Activated T-helper 1 cell treated with anti-CD3 and anti-CD28 coated beads, Interleukin-12 subunit alpha, Interleukin-12 subunit beta, Interleukin-2, Interleukin-4 antibody, amounts not matched to agents 30 ng/mL and 10 ng/mL and 1 ng/mL, durations not matched to agents 14 hours and 24 hours and 36 hours (primary cell): ENCODE measurements around the gene KLHL24. TPM values are rescaled to one million over a fixed set of nuclear protein-coding genes. Genes with fewer than 3 reads are reported as not detected.
A peak's percentile ranks its signal among the peaks of the same experiment; 100 is the strongest.
"Not testable (repeated sequence)": the region's sequence is repeated elsewhere in the genome, so short reads cannot be mapped to it uniquely, and the experiment has no call there.

ENCODE experiments used
- DNase-seq: peaks from one replicate; pipeline ENCODE4 v3.0.0; 2021; ENCODE audit warnings: low spot score
- H3K27ac Mint-ChIP-seq: one replicate; pipeline ENCODE4 v1.8.0; 2021; ENCODE audit warnings: mild to moderate bottlenecking, mixed read lengths
- H3K27me3 Mint-ChIP-seq: one replicate; pipeline ENCODE4 v1.8.0; 2022; ENCODE audit warnings: mild to moderate bottlenecking, moderate library complexity, mixed read lengths; ENCODE audit not compliant: insufficient read depth
- H3K36me3 Mint-ChIP-seq: one replicate; pipeline ENCODE4 v1.8.0; 2021; ENCODE audit warnings: low read depth, mixed read lengths
- H3K4me1 Mint-ChIP-seq: one replicate; pipeline ENCODE4 v1.8.0; 2021; ENCODE audit warnings: low read depth, mixed read lengths
- H3K4me3 Mint-ChIP-seq: one replicate; pipeline ENCODE4 v1.8.0; 2021; ENCODE audit warnings: mild to moderate bottlenecking, moderate library complexity, mixed read lengths
- H3K9me3 Mint-ChIP-seq: one replicate; pipeline ENCODE4 v1.8.0; 2021; ENCODE audit warnings: mixed read lengths
- intact Hi-C: fragments of 100-400 bp; cut with micrococcal nuclease; formaldehyde crosslinking; loops from one replicate; pipeline ENCODE4 v1.15.1; 2024
- total RNA-seq: library from RNA; stranded (reverse); gene quantifications from 2 replicates; pipeline ENCODE4 v1.2.3, GENCODE V29; 2022

Gene KLHL24
- total RNA-seq, 1 donor from 2014 or later, result 8.7 TPM

- H3K27me3 Mint-ChIP-seq, result no peaks in the 10 kb centered on the region
- peak overlapping the region; percentile 92 for H3K4me3 Mint-ChIP-seq
- no peaks in the 10 kb centered on the region for H3K9me3 Mint-ChIP-seq
- H3K27ac Mint-ChIP-seq, result no peak overlapping the region
- peaks cover 24% of the 10 kb centered on the region for H3K4me1 Mint-ChIP-seq
- H3K36me3 Mint-ChIP-seq, result no peaks in the 10 kb centered on the region
- intact Hi-C loops, result loop anchor here (5.0 kb wide), 7 partner anchors 129 to 841 kb away; partner anchors contain the start of genes ABCF3, B3GNT5, CLCN2 and EIF2B5
- no peak for DNase-seq
Observed at GRCh38 chr3:183638101-183638852, 2.9 kb downstream of the KLHL24 start.

- H3K27me3 Mint-ChIP-seq, H3K36me3 Mint-ChIP-seq, H3K9me3 Mint-ChIP-seq, H3K4me3 Mint-ChIP-seq, intact Hi-C loops, H3K27ac Mint-ChIP-seq, DNase-seq: not testable (repeated sequence)
- peaks cover 15% of the 10 kb centered on the region for H3K4me1 Mint-ChIP-seq
Observed at GRCh38 chr3:183640635-183641034, 5.2 kb downstream of the KLHL24 start.

- peaks cover 3% of the 10 kb centered on the region for H3K36me3 Mint-ChIP-seq
- intact Hi-C loops, result no loop called here
- H3K4me3 Mint-ChIP-seq, result no peak overlapping the region
- H3K9me3 Mint-ChIP-seq, result no peaks in the 10 kb centered on the region
- no peak for DNase-seq
- no peak overlapping the region for H3K27ac Mint-ChIP-seq
- H3K27me3 Mint-ChIP-seq, result no peaks in the 10 kb centered on the region
- peaks cover 14% of the 10 kb centered on the region for H3K4me1 Mint-ChIP-seq
Observed at GRCh38 chr3:183641882-183642281, 6.5 kb downstream of the KLHL24 start.

GRCh38 chr3:183644244-183644643, 8.8 kb downstream of the KLHL24 start:
- Mint-ChIP-seq H3K4me1 (no peaks in the 10 kb centered on the region), H3K9me3 (no peaks in the 10 kb centered on the region), H3K36me3 (peaks cover 4% of the 10 kb centered on the region), H3K27ac (no peak overlapping the region), H3K27me3 (no peaks in the 10 kb centered on the region), H3K4me3 (no peak overlapping the region)
- intact Hi-C loops, result no loop called here
- DNase-seq, result no peak

- Mint-ChIP-seq H3K9me3 (peaks cover under 1% of the 10 kb centered on the region), H3K4me1 (no peaks in the 10 kb centered on the region), H3K36me3 (peaks cover 9% of the 10 kb centered on the region), H3K4me3 (no peak overlapping the region), H3K27me3 (no peaks in the 10 kb centered on the region), H3K27ac (no peak overlapping the region)
- intact Hi-C loops, result no loop called here
- no peak for DNase-seq
Observed at GRCh38 chr3:183645254-183645653, 9.8 kb downstream of the KLHL24 start.

DNA sequence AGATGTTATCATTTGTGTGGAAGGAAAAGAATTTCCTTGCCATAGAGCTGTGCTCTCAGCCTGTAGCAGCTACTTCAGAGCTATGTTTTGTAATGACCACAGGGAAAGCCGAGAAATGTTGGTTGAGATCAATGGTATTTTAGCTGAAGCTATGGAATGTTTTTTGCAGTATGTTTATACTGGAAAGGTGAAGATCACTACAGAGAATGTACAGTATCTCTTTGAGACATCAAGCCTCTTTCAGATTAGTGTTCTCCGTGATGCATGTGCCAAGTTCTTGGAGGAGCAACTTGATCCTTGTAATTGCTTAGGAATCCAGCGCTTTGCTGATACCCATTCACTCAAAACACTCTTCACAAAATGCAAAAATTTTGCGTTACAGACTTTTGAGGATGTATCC, 15.1 kb downstream of the KLHL24 start:
- Mint-ChIP-seq H3K27ac (no peak overlapping the region), H3K36me3 (peaks cover 26% of the 10 kb centered on the region), H3K4me1 (no peaks in the 10 kb centered on the region), H3K9me3 (peaks cover 37% of the 10 kb centered on the region), H3K27me3 (no peaks in the 10 kb centered on the region), H3K4me3 (no peak overlapping the region)
- DNase-seq, result no peak
- intact Hi-C loops, result no loop called here

GRCh38 chr3:183653209-183654064, 18.0 kb downstream of the KLHL24 start:
- peaks cover 34% of the 10 kb centered on the region for H3K36me3 Mint-ChIP-seq
- DNase-seq, result no peak
- H3K27ac Mint-ChIP-seq, result no peak overlapping the region
- H3K9me3 Mint-ChIP-seq, result peaks cover 48% of the 10 kb centered on the region
- H3K27me3 Mint-ChIP-seq, result no peaks in the 10 kb centered on the region
- intact Hi-C loops, result no loop called here
- H3K4me1 Mint-ChIP-seq, result no peaks in the 10 kb centered on the region
- no peak overlapping the region for H3K4me3 Mint-ChIP-seq

DNA sequence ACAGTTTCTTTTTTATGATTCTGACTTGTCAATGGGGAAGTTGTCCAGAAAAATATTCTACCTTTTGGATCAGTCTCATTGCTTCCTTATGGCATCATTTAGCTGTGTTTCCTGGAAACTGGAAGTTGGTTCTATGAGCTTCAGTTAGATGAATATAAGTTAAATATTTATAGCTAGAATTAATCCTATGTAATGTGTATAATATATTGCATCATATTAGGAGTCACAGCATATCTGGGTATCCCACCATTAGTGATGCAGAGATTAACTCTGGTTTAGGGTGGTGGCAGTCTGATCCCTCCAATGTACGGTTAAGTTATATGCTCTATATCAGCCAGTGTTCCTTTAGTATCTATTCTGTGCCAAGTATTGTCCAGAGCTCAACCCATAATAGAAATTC, 19.3 kb downstream of the KLHL24 start:
- no peak for DNase-seq
- intact Hi-C loops, result no loop called here
- Mint-ChIP-seq H3K4me1 (no peaks in the 10 kb centered on the region), H3K9me3 (peaks cover 48% of the 10 kb centered on the region), H3K27ac (no peak overlapping the region), H3K36me3 (peaks cover 33% of the 10 kb centered on the region), H3K4me3 (no peak overlapping the region), H3K27me3 (no peaks in the 10 kb centered on the region)

GRCh38 chr3:183662099-183662498, 26.7 kb downstream of the KLHL24 start:
- H3K27ac Mint-ChIP-seq, result no peak overlapping the region
- peaks cover 2% of the 10 kb centered on the region for H3K9me3 Mint-ChIP-seq
- H3K27me3 Mint-ChIP-seq, result no peaks in the 10 kb centered on the region
- intact Hi-C loops, result no loop called here
- H3K4me3 Mint-ChIP-seq, result no peak overlapping the region
- DNase-seq, result no peak
- no peaks in the 10 kb centered on the region for H3K4me1 Mint-ChIP-seq
- H3K36me3 Mint-ChIP-seq, result peaks cover 27% of the 10 kb centered on the region

DNA sequence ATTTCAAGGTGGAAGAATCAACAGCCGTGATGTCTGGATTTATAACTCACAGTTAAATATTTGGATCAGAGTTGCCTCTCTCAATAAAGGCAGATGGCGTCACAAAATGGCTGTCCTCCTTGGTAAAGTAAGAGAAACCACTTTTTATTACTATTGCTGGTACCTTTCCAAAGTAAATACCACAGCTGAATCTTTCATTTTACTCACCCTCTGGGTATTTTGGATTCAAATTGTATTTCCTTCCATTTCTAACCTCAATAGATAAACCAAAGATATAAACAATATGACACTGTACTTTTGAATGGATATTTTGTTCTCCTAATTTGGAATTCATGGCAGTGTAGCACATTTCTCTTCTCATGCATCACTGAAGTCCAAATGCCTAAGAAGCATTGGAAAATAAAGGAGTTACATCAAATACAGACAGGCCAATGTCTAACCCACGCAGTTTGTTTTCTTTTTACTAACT, 29.5 kb downstream of the KLHL24 start:
- intact Hi-C loops, result no loop called here
- H3K27ac Mint-ChIP-seq, result no peak overlapping the region
- no peaks in the 10 kb centered on the region for H3K27me3 Mint-ChIP-seq
- no peak for DNase-seq
- no peaks in the 10 kb centered on the region for H3K4me1 Mint-ChIP-seq
- H3K4me3 Mint-ChIP-seq, result no peak overlapping the region
- no peaks in the 10 kb centered on the region for H3K9me3 Mint-ChIP-seq
- peaks cover 25% of the 10 kb centered on the region for H3K36me3 Mint-ChIP-seq

- DNase-seq, result no peak
- intact Hi-C loops, result no loop called here
- Mint-ChIP-seq H3K27ac (no peak overlapping the region), H3K36me3 (peaks cover 9% of the 10 kb centered on the region), H3K4me1 (no peaks in the 10 kb centered on the region), H3K4me3 (no peak overlapping the region), H3K9me3 (no peaks in the 10 kb centered on the region), H3K27me3 (no peaks in the 10 kb centered on the region)
Observed at GRCh38 chr3:183680061-183680460, 44.6 kb downstream of the KLHL24 start.

DNA sequence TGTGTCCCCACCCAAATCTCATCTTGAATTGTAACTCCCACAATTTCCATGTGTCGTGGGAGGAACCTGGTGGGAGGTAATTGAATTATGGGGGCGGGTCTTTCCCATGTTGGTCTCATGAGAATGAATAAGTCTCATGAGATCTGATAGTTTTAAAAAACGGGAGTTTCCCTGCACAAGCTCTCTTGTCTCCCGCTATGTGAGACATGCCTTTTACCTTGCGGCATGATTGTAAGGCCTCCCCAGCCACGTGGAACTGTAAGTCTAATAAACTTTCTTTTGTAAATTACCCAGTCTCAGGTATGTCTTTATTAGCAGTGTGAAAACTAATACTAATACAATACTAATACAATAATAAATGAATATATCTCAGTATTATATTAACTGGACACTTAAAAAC, 52.3 kb downstream of the KLHL24 start:
- Mint-ChIP-seq H3K27me3 (peaks cover 2% of the 10 kb centered on the region), H3K4me3 (no peak overlapping the region), H3K4me1 (no peaks in the 10 kb centered on the region), H3K27ac (no peak overlapping the region), H3K9me3 (no peaks in the 10 kb centered on the region), H3K36me3 (no peaks in the 10 kb centered on the region)
- intact Hi-C loops, result no loop called here
- no peak for DNase-seq

- H3K4me1 Mint-ChIP-seq, result no peaks in the 10 kb centered on the region
Observed at GRCh38 chr3:183688874-183689273, 53.5 kb downstream of the KLHL24 start.

More at GRCh38 chr3:183688874-183689273, 53.5 kb downstream of the KLHL24 start:
- Mint-ChIP-seq H3K36me3 (no peaks in the 10 kb centered on the region), H3K27ac (no peak overlapping the region), H3K27me3 (peaks cover 2% of the 10 kb centered on the region), H3K9me3 (no peaks in the 10 kb centered on the region), H3K4me3 (no peak overlapping the region)
- intact Hi-C loops, result no loop called here
- no peak for DNase-seq
